Hepatocyte (in vitro differentiated cells): Measurements from ENCODE around the gene PAF1. TPM values are rescaled to one million over a fixed set of nuclear protein-coding genes. Genes with fewer than 3 reads are reported as not detected.

Experiments
- DNase-seq: peaks from one replicate; pipeline ENCODE4 v3.0.0-alpha.2; 2016; ENCODE audit warnings: low spot score
- H2AFZ ChIP-seq: fragments of 200-600 bp; sonication (generic); 2 replicates; pipeline ENCODE4 v1.6.0; 2016; ENCODE audit warnings: antibody characterized with exemption, mild to moderate bottlenecking
- H3K27ac ChIP-seq: fragments of 200-600 bp; sonication (generic); 2 replicates; pipeline ENCODE4 v1.5.1; 2016; ENCODE audit warnings: mild to moderate bottlenecking
- H3K27me3 ChIP-seq: fragments of 200-600 bp; sonication (generic); 2 replicates; pipeline ENCODE4 v1.6.1; 2016
- H3K36me3 ChIP-seq: fragments of 200-600 bp; sonication (generic); replicated peaks from 2 replicates; pipeline ENCODE4 v1.5.1; 2016; ENCODE audit warnings: low read depth; ENCODE audit not compliant: insufficient read depth
- H3K4me1 ChIP-seq: fragments of 200-600 bp; sonication (generic); 2 replicates; pipeline ENCODE4 v1.5.1; 2016; ENCODE audit warnings: mild to moderate bottlenecking, moderate library complexity; ENCODE audit not compliant: insufficient read depth
- H3K4me2 ChIP-seq: fragments of 200-600 bp; sonication (generic); 2 replicates; pipeline ENCODE4 v1.6.0; 2016
- H3K4me3 ChIP-seq: fragments of 200-600 bp; sonication (generic); 2 replicates; pipeline ENCODE4 v1.5.1; 2016; ENCODE audit warnings: mild to moderate bottlenecking
- H3K79me2 ChIP-seq: fragments of 200-600 bp; sonication (generic); 2 replicates; pipeline ENCODE4 v1.6.0; 2017; ENCODE audit warnings: mild to moderate bottlenecking
- H3K9me2 ChIP-seq: fragments of 200-600 bp; sonication (generic); replicated peaks from 2 replicates; pipeline ENCODE4 v1.6.0; 2017; ENCODE audit warnings: mild to moderate bottlenecking; ENCODE audit not compliant: insufficient read depth
- H3K9me3 ChIP-seq: fragments of 200-600 bp; sonication (generic); 2 replicates; pipeline ENCODE4 v1.5.1; 2016; ENCODE audit warnings: low read depth, mild to moderate bottlenecking
- H4K20me1 ChIP-seq: fragments of 200-600 bp; sonication (generic); 2 replicates; pipeline ENCODE4 v1.6.0; 2016; ENCODE audit warnings: mild to moderate bottlenecking; ENCODE audit not compliant: insufficient read depth, poor library complexity, severe bottlenecking
- EZH2 ChIP-seq: fragments of 200-600 bp; sonication (generic); IDR thresholded peaks from 2 replicates; pipeline ENCODE4 v1.6.1; 2016; ENCODE audit warnings: antibody characterized with exemption, mild to moderate bottlenecking, borderline replicate concordance
- EZH2phosphoT487 ChIP-seq: fragments of 200-600 bp; sonication (generic); IDR thresholded peaks from one replicate; pipeline ENCODE4 v1.6.1; 2018; ENCODE audit warnings: antibody characterized with exemption, mild to moderate bottlenecking, low read depth, moderate library complexity; ENCODE audit not compliant: unreplicated experiment, severe bottlenecking
- WGBS: methylation state at CpG from one replicate; pipeline ENCODE4 v1.1.6; 2016; ENCODE audit warnings: low lambda C conversion rate; ENCODE audit errors: missing lambda C conversion rate; 5-methylcytosine and 5-hydroxymethylcytosine counted together
- polyA plus RNA-seq: library from polyadenylated mRNA; unstranded; fragments of >200 nt; fragmentation: Nextera tagmentation; extraction: Ambion mirVana; gene quantifications from 2 replicates; pipeline ENCODE4 v1.2.1, GENCODE V29; 2016
- total RNA-seq: library from RNA; depleted of rRNA; stranded (reverse); fragments of >200 nt; gene quantifications from 2 replicates; pipeline ENCODE4 v1.2.3, GENCODE V29; 2014
- TF ChIP-seq, protein P1 (sequence below): fragments of 200-600 bp; sonication (generic); IDR thresholded peaks from 2 replicates; pipeline ENCODE4 v1.5.1; 2016; ENCODE audit warnings: antibody characterized with exemption, mild to moderate bottlenecking; ENCODE audit not compliant: poor library complexity

Gene PAF1
- total and polyA plus RNA-seq, 2 experiments from 2014 or later = 30.4 to 54.4 TPM

DNA sequence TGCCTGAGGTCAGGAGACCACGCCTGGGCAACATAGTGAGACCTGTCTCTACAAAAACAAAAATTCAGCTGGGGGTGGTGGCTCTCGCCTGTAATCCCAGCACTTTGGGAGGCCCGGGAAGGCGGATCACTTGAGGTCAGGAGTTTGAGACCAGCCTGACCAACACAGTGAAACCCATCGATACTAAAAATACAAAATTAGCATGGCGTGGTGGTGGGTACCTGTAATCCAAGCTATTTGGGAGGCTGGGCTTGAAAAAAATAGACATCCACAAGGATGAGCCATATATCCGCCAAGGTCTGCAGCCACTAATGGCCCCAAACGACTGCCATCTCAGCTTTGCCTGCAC lies 41.7 kb upstream of the PAF1 start:
- no peak for DNase-seq
- H3K9me2 ChIP-seq = no peaks in the 10 kb centered on the region
- no peak overlapping the region for H2AFZ ChIP-seq
- no peak overlapping the region for H3K4me2 ChIP-seq
- WGBS = 94% methylated on average over 8 of the region's 8 CpGs
- peaks cover 5% of the 10 kb centered on the region for H3K36me3 ChIP-seq
- H3K27ac ChIP-seq = no peak overlapping the region
- no peaks in the 10 kb centered on the region for H3K27me3 ChIP-seq
- peaks cover 18% of the 10 kb centered on the region for H4K20me1 ChIP-seq
- no peaks in the 10 kb centered on the region for H3K9me3 ChIP-seq
- H3K4me1 ChIP-seq = peaks cover 34% of the 10 kb centered on the region
- no peak overlapping the region for H3K4me3 ChIP-seq
- TF ChIP-seq, protein P1, sequence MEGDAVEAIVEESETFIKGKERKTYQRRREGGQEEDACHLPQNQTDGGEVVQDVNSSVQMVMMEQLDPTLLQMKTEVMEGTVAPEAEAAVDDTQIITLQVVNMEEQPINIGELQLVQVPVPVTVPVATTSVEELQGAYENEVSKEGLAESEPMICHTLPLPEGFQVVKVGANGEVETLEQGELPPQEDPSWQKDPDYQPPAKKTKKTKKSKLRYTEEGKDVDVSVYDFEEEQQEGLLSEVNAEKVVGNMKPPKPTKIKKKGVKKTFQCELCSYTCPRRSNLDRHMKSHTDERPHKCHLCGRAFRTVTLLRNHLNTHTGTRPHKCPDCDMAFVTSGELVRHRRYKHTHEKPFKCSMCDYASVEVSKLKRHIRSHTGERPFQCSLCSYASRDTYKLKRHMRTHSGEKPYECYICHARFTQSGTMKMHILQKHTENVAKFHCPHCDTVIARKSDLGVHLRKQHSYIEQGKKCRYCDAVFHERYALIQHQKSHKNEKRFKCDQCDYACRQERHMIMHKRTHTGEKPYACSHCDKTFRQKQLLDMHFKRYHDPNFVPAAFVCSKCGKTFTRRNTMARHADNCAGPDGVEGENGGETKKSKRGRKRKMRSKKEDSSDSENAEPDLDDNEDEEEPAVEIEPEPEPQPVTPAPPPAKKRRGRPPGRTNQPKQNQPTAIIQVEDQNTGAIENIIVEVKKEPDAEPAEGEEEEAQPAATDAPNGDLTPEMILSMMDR = no peak
- TF ChIP-seq EZH2phosphoT487 (no peak), EZH2 (no peak)
- H3K79me2 ChIP-seq = peaks cover 29% of the 10 kb centered on the region

DNA sequence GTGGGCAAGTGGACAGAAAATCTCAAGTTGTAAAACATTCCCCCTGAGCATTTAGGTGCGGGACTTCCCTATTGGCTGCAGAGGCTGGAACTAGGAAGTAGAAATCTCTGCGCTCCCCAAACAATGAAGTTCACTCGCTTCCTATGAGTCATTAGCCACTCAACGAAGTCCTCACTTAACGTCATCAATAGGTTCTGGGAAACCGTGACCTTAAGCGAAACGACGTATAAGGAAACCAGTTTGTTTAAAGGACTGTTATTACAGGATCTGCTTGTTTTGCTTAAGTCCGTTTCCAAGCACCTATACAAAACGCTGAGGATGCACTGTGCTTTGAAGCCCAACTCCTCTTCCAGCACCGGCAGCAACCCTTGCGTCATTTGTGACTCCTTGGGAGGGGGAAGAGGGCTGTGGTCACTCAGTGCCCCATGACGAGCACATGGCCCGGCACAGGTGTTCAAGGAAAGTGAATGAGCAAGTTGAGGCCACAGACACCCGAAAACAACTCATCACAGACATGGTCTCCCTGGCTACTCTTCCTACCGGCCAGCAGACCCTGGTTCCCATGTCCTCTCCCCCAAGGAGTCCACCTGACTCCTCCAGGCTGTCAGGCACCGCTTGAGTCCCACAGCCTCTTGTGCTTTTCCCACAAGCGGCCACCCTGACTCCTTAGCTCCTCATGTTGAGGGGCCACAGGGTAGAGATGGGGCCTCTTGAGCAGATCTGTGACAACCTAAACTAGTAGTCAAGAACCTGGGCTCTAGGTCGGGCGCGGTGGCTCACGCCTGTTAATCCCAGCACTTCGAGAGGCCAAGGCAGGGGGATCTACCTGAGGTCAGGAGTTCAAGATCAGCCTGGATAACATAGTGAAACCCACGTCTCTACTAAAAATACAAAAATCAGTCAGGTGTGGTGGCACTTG lies 40.0 kb upstream of the PAF1 start:
- H2AFZ ChIP-seq = no peak overlapping the region
- H3K4me3 ChIP-seq = no peak overlapping the region
- peaks cover 27% of the 10 kb centered on the region for H3K79me2 ChIP-seq
- H3K27ac ChIP-seq = peak overlapping the region; percentile 92
- TF ChIP-seq, protein P1 = no peak
- no peak for TF ChIP-seq EZH2phosphoT487
- TF ChIP-seq EZH2 = no peak
- no peaks in the 10 kb centered on the region for H3K9me3 ChIP-seq
- H3K4me2 ChIP-seq = no peak overlapping the region
- peaks cover 5% of the 10 kb centered on the region for H3K36me3 ChIP-seq
- H3K9me2 ChIP-seq = no peaks in the 10 kb centered on the region
- no peaks in the 10 kb centered on the region for H3K27me3 ChIP-seq
- peaks cover 18% of the 10 kb centered on the region for H4K20me1 ChIP-seq
- 68% methylated on average over 25 of the region's 25 CpGs for WGBS
- peak; percentile 66 for DNase-seq
- peaks cover 32% of the 10 kb centered on the region for H3K4me1 ChIP-seq

DNA sequence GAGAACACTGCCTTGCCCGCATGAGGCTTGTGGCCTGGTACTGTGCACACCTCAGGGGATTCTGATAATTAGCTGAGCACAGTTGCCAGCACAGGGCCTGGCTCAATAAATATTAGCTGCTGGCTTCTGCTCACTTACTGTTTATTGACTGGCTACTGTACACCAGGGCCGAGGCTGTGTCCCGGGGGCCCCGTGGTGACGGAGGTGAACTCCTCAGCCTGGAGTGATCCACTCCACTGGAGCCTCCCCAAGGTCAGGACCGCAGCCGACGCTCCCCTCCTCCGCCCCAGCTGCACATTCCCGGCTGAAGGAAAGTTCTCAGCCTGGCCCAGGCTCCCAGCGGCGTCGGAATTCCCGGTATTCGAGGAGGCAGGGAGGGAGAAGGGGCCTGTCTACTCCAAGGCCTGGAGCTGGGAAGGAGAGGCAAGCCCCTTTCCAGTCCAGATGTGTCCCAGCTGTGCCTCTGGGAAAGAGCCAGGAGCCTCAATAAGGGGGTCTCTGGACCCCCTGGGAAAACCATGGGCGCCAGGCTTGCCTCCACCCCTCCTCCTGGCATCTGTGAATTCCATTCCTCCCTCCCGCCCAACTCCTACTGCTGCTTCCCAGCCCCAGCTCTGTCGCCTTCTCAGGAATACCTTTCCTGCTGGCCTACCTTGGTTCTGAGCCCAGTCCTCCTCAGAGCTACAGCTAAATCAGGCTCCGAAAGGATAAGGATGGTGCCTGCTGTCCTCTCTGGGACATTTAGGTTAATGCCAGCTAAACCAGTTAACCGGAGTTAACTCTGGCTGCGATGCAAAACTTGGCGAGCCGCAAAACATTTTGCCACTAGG lies 37.6 kb upstream of the PAF1 start:
- H2AFZ ChIP-seq = no peak overlapping the region

More for the DNA sequence above, 37.6 kb upstream of the PAF1 start:
- H3K79me2 ChIP-seq = peaks cover 6% of the 10 kb centered on the region
- TF ChIP-seq EZH2phosphoT487 (no peak), EZH2 (no peak)
- TF ChIP-seq, protein P1 = no peak
- H3K27me3 ChIP-seq = no peaks in the 10 kb centered on the region
- H3K4me3 ChIP-seq = no peak overlapping the region
- peak; percentile 86 for DNase-seq
- H3K4me2 ChIP-seq = peak overlapping the region; percentile 61
- no peaks in the 10 kb centered on the region for H4K20me1 ChIP-seq
- H3K36me3 ChIP-seq = no peaks in the 10 kb centered on the region
- H3K9me3 ChIP-seq = no peaks in the 10 kb centered on the region
- H3K4me1 ChIP-seq = peaks cover 20% of the 10 kb centered on the region
- peak overlapping the region; percentile 90 for H3K27ac ChIP-seq
- H3K9me2 ChIP-seq = no peaks in the 10 kb centered on the region
- WGBS = 21% methylated on average over 22 of the region's 23 CpGs
